Mesothelial cell of epicardium (in vitro differentiated cells): ENCODE measurements around the gene PRMT7. TPM values are rescaled to one million over a fixed set of nuclear protein-coding genes. Genes with fewer than 3 reads are reported as not detected.

Experiments used
- DNase-seq, 2 experiments: peaks; one replicate each; pipeline ENCODE4 v3.0.0; 2021; ENCODE audit warnings: low spot score in 2 of 2; ENCODE audit not compliant: unreplicated experiment in 2 of 2
- H3K27ac Mint-ChIP-seq: 2 replicates; pipeline ENCODE4 v1.8.0; 2021; ENCODE audit warnings: mixed read lengths
- H3K27me3 Mint-ChIP-seq: 2 replicates; pipeline ENCODE4 v1.8.0; 2021; ENCODE audit warnings: low read depth, mixed read lengths
- H3K36me3 Mint-ChIP-seq: 2 replicates; pipeline ENCODE4 v1.8.0; 2021; ENCODE audit warnings: mixed read lengths
- H3K4me1 Mint-ChIP-seq: 2 replicates; pipeline ENCODE4 v1.8.0; 2021; ENCODE audit warnings: mixed read lengths
- H3K4me3 Mint-ChIP-seq: 2 replicates; pipeline ENCODE4 v1.8.0; 2021; ENCODE audit warnings: mild to moderate bottlenecking, moderate library complexity, mixed read lengths
- H3K9me3 Mint-ChIP-seq: 2 replicates; pipeline ENCODE4 v1.8.0; 2021; ENCODE audit warnings: mixed read lengths
- CTCF ChIP-seq: fragments of 200-600 bp; sonication (generic); IDR thresholded peaks from one replicate; pipeline ENCODE4 v1.5.0; 2021; ENCODE audit warnings: antibody characterized with exemption; ENCODE audit not compliant: unreplicated experiment
- total RNA-seq: library from RNA; stranded (reverse); gene quantifications from 3 replicates; pipeline ENCODE4 v1.2.1, GENCODE V29; 2021

PRMT7 gene
- total RNA-seq, 1 donor from 2014 or later = 77.9 TPM

GRCh38 chr16:68350813-68351350, 40.1 kb downstream of the PRMT7 start:
- Mint-ChIP-seq H3K27ac (no peak overlapping the region), H3K4me1 (no peaks in the 10 kb centered on the region), H3K27me3 (no peaks in the 10 kb centered on the region), H3K9me3 (no peaks in the 10 kb centered on the region), H3K36me3 (peaks cover 45% of the 10 kb centered on the region), H3K4me3 (no peak overlapping the region)
- TF ChIP-seq CTCF = no peak
- no peak for DNase-seq

- Mint-ChIP-seq H3K4me1 (no peaks in the 10 kb centered on the region), H3K4me3 (no peak overlapping the region), H3K36me3 (peaks cover 44% of the 10 kb centered on the region), H3K27me3 (no peaks in the 10 kb centered on the region), H3K9me3 (no peaks in the 10 kb centered on the region), H3K27ac (no peak overlapping the region)
- DNase-seq = no peak
- no peak for TF ChIP-seq CTCF
Observed at GRCh38 chr16:68351463-68351862, 40.6 kb downstream of the PRMT7 start.

GRCh38 chr16:68351991-68352431, 41.2 kb downstream of the PRMT7 start:
- no peaks in the 10 kb centered on the region for H3K4me1 Mint-ChIP-seq
- H3K27ac Mint-ChIP-seq = no peak overlapping the region
- TF ChIP-seq CTCF = no peak
- no peak overlapping the region for H3K4me3 Mint-ChIP-seq
- no peak for DNase-seq
- H3K9me3 Mint-ChIP-seq = no peaks in the 10 kb centered on the region
- H3K27me3 Mint-ChIP-seq = no peaks in the 10 kb centered on the region
- peaks cover 39% of the 10 kb centered on the region for H3K36me3 Mint-ChIP-seq

GRCh38 chr16:68353366-68353765, 42.5 kb downstream of the PRMT7 start:
- H3K27ac Mint-ChIP-seq = no peak overlapping the region
- H3K36me3 Mint-ChIP-seq = peaks cover 29% of the 10 kb centered on the region
- no peaks in the 10 kb centered on the region for H3K9me3 Mint-ChIP-seq
- no peaks in the 10 kb centered on the region for H3K27me3 Mint-ChIP-seq
- no peak for DNase-seq
- no peak overlapping the region for H3K4me3 Mint-ChIP-seq
- H3K4me1 Mint-ChIP-seq = no peaks in the 10 kb centered on the region
- TF ChIP-seq CTCF = no peak

GRCh38 chr16:68354816-68355215, 44.0 kb downstream of the PRMT7 start:
- no peaks in the 10 kb centered on the region for H3K9me3 Mint-ChIP-seq
- no peak for DNase-seq
- H3K4me3 Mint-ChIP-seq = no peak overlapping the region
- H3K27ac Mint-ChIP-seq = no peak overlapping the region
- TF ChIP-seq CTCF = no peak
- H3K36me3 Mint-ChIP-seq = peaks cover 21% of the 10 kb centered on the region
- no peaks in the 10 kb centered on the region for H3K27me3 Mint-ChIP-seq
- H3K4me1 Mint-ChIP-seq = no peaks in the 10 kb centered on the region
